ENCODE measurements around the gene ZNRF3. TPM values are rescaled to one million over a fixed set of nuclear protein-coding genes. Genes with fewer than 3 reads are reported as not detected.

Gene ZNRF3
- polyA plus RNA-seq, 1 experiment: 1.1 TPM

DNA sequence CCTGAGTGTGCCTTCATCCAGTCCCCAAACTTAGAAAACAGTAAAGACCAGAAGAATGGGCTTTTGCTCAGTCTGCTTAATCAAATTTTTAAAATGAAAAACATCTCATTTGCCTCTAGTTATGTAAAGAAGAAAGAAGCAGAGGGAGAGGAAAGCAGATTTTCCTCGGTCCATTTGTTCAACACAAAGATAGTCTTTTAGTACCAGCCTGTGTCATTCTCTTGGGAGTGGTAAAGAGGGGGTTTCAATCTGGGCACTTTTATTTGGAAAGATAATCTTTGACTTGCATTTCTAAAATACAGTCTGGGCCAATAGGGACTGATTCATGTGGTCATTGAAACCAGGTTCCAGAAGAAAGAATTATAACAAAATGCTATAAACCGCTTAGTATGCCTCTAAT is 218.9 kb downstream of the ZNRF3 start:
- ChIA-PET POLR2A (no interaction called here), CTCF (interaction anchor here (0.6 to 2.0 kb wide), 3 partner anchors 8 to 58 kb away, joined by 4 to 5 read pairs (median 4); no protein-coding TSS in a partner anchor)
- Histone ChIP-seq H3K27me3 (ENCODE audit: control insufficient read depth, insufficient read depth, low read length) (no peaks in the 10 kb centered on the region), H3K4me3 (ENCODE audit: low read depth, low read length) (no peak overlapping the region), H3K36me3 (ENCODE audit: control insufficient read depth, insufficient read depth, low read length) (no peaks in the 10 kb centered on the region)
- no peak for DNase-seq (ENCODE audit: low read depth)
- TF ChIP-seq, protein P1, sequence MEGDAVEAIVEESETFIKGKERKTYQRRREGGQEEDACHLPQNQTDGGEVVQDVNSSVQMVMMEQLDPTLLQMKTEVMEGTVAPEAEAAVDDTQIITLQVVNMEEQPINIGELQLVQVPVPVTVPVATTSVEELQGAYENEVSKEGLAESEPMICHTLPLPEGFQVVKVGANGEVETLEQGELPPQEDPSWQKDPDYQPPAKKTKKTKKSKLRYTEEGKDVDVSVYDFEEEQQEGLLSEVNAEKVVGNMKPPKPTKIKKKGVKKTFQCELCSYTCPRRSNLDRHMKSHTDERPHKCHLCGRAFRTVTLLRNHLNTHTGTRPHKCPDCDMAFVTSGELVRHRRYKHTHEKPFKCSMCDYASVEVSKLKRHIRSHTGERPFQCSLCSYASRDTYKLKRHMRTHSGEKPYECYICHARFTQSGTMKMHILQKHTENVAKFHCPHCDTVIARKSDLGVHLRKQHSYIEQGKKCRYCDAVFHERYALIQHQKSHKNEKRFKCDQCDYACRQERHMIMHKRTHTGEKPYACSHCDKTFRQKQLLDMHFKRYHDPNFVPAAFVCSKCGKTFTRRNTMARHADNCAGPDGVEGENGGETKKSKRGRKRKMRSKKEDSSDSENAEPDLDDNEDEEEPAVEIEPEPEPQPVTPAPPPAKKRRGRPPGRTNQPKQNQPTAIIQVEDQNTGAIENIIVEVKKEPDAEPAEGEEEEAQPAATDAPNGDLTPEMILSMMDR (IDR thresholded peaks at IDR 0.05; ENCODE audit: insufficient read depth, low read depth, low read length): no peak

DNA sequence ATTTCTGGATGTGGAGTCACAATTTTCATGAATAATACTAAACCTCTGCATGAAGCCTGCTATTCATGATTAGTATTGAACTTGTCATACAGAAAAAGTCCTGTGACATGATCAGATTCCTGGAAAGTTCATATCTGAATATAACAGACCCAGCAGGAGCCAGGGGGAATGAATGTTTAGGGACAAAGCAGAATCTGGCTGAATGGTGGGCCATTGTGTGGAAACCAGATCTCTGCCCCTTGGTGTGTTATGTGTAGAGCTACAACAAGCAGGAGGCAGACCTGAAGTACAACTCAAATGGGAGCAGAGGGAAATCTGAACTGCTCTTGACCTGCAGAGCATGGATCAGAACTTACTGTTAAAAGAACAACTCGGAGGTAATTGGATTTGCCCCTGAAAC is 219.7 kb downstream of the ZNRF3 start:
- POLR2A ChIA-PET: no interaction called here
- no peak for DNase-seq (ENCODE audit: low read depth)
- CTCF ChIA-PET: interaction anchor here (1.6 kb wide), 1 partner anchor 51 kb away, joined by 5 read pairs; no protein-coding TSS in a partner anchor
- H3K36me3 ChIP-seq (ENCODE audit: control insufficient read depth, insufficient read depth, low read length): no peaks in the 10 kb centered on the region
- H3K27me3 ChIP-seq (ENCODE audit: control insufficient read depth, insufficient read depth, low read length): no peaks in the 10 kb centered on the region
- H3K4me3 ChIP-seq (ENCODE audit: low read depth, low read length): no peak overlapping the region
- TF ChIP-seq, protein P1 (IDR thresholded peaks at IDR 0.05; ENCODE audit: insufficient read depth, low read depth, low read length): no peak

- Histone ChIP-seq H3K36me3 (ENCODE audit: control insufficient read depth, insufficient read depth, low read length) (no peaks in the 10 kb centered on the region), H3K27me3 (ENCODE audit: control insufficient read depth, insufficient read depth, low read length) (no peaks in the 10 kb centered on the region), H3K4me3 (ENCODE audit: low read depth, low read length) (no peak overlapping the region)
- TF ChIP-seq, protein P1 (IDR thresholded peaks at IDR 0.05; ENCODE audit: insufficient read depth, low read depth, low read length): no peak
- ChIA-PET POLR2A (no interaction called here), CTCF (interaction anchor here (1.7 kb wide), 1 partner anchor 250 kb away, joined by 3 read pairs; no protein-coding TSS in a partner anchor)
- DNase-seq (ENCODE audit: low read depth): no peak
Measured at GRCh38 chr22:29105468-29105867, 222.1 kb downstream of the ZNRF3 start.

GRCh38 chr22:29106839-29107238 is 223.5 kb downstream of the ZNRF3 start:
- Histone ChIP-seq H3K4me3 (ENCODE audit: low read depth, low read length) (no peak overlapping the region), H3K27me3 (ENCODE audit: control insufficient read depth, insufficient read depth, low read length) (no peaks in the 10 kb centered on the region), H3K36me3 (ENCODE audit: control insufficient read depth, insufficient read depth, low read length) (no peaks in the 10 kb centered on the region)
- no peak for DNase-seq (ENCODE audit: low read depth)
- ChIA-PET POLR2A (no interaction called here), CTCF (interaction anchor here (1.0 to 1.7 kb wide), 4 partner anchors 9 to 251 kb away, joined by 3 to 5 read pairs (median 3); no protein-coding TSS in a partner anchor)
- TF ChIP-seq, protein P1 (IDR thresholded peaks at IDR 0.05; ENCODE audit: insufficient read depth, low read depth, low read length): no peak

Small RNA genes lying within 50 kb of the gene (small RNA-seq; reads per million reads assigned to genes)
- gene Z93930.1 (ENCODE audit: insufficient read length, low read depth, low replicate concordance): not detected

Other genes starting within 250 kb of the ZNRF3 start
- 5.6 and 8.7 TPM in 2 replicates for gene TTC28, start 203.7 kb upstream of the ZNRF3 start, polyA plus RNA-seq (2011; rRNA removed)
- 9.4 and 15.9 TPM in 2 replicates for gene CHEK2, start 141.8 kb upstream of the ZNRF3 start, polyA plus RNA-seq (2011; rRNA removed)
- gene HSCB, start 141.5 kb upstream of the ZNRF3 start, polyA plus RNA-seq (2011; rRNA removed): 12.7 and 20.8 TPM in 2 replicates
- gene CCDC117, start 110.9 kb upstream of the ZNRF3 start, polyA plus RNA-seq (2011; rRNA removed): 4.5 and 11.5 TPM in 2 replicates
- 223 and 252 TPM in 2 replicates for gene XBP1, start 83.0 kb upstream of the ZNRF3 start, polyA plus RNA-seq (2011; rRNA removed)
- not detected in 2 replicates for gene C22orf31, start 178.3 kb downstream of the ZNRF3 start, polyA plus RNA-seq (2011; rRNA removed)
- 1.6 and 2.1 TPM in 2 replicates for gene KREMEN1, start 189.5 kb downstream of the ZNRF3 start, polyA plus RNA-seq (2011; rRNA removed)

Data from BJ (cell line).